Heart left ventricle (tissue), 13 donors: Measurements from ENCODE around the gene BCL2A1.
"Not testable (repeated sequence)": the region's sequence is repeated elsewhere in the genome, so short reads cannot be mapped to it uniquely, and the experiment has no call there.

ENCODE experiments used
- CTCF ChIP-seq, 12 donors: fragments of 200-600 bp; sonication (generic) in 4 of 12; IDR thresholded peaks; one replicate each; pipeline versions ENCODE4 v1.5.0 to v1.8.0; 2018 to 2022; ENCODE audit warnings: antibody characterized with exemption in 12 of 12, mild to moderate bottlenecking in 5 of 12
- POLR2A ChIP-seq, 2 donors: fragments of 450-650 bp; IDR thresholded peaks; one replicate each; pipeline ENCODE4 v1.6.1; 2017; ENCODE audit warnings: antibody characterized with exemption in 2 of 2, mild to moderate bottlenecking in 2 of 2, moderate library complexity in 2 of 2
- donor health status: ischemic (EF 13 %, LVEDD 7.1; RV severe dilation, severe dysfunction).
- donor health status: DM: no; HTN: yes; CAD: no.
- donor health status: DM: no; HTN: no; CAD: no.
- donor health status: ischemic (EF 25% LVEDD 6.9; RV normal size, moderate dysfunction).
- donor health status: ischemic (EF 25% LVEDD 5.7; RV mildly dilated, moderate dysfunction).
- donor health status: ischemic (EF 35%, LVEDD 5.7; RV mildly dilated, moderate dysfunction).
- donor health status: nonischemic (EF 11% LVEDD 7.7; RV severe dilation, severe dysfunction).
- donor health status: DM: yes; HTN: yes; CAD: no.
- donor health status: PGD.
- donor health status: ischemic (EF 29% LVEDD 5.4; RV normal size, mild dysfunction).
- donor health status: nonischemic (EF 23%, LVEDD 6.1; RV moderate dilation, normal function).

GRCh38 chr15:80020149-80020548 is 49.2 kb upstream of the BCL2A1 start:
- not testable (repeated sequence) for TF ChIP-seq POLR2A, CTCF (IDR thresholded peaks at IDR 0.05)
